IMR-90 (cell line): ENCODE results near the gene CAMK2D. TPM values are rescaled to one million over a fixed set of nuclear protein-coding genes. Genes with fewer than 3 reads are reported as not detected.

Experiments used
- ATAC-seq: fragments of 200-7000 bp; cut with Tn5 transposase; 2 replicates; pipeline ENCODE4 v1.9.1; 2020; ENCODE audit warnings: low read depth, mild to moderate bottlenecking, moderate library complexity
- BruUV-seq: library from RNA; stranded (reverse); fragments of 400-500 nt; replicated peaks from 2 replicates; lab custom pipeline; 2021; lab: Mats Ljungman, UMichigan
- CTCF ChIA-PET: fragments of 300-600 bp; formaldehyde crosslinking; extraction: SDS; loops from one replicate; lab custom pipeline; 2021; ENCODE audit warnings: antibody characterized with exemption; lab: Yijun Ruan, JAX
- POLR2A ChIA-PET: fragments of 300-600 bp; sonication (Branson Sonifier 250); formaldehyde crosslinking; loops from one replicate; lab custom pipeline; 2022; ENCODE audit warnings: antibody characterized with exemption; ENCODE audit not compliant: unreplicated experiment; lab: Charles Lee
- DNase-seq: peaks from one replicate; pipeline ENCODE4 v3.0.0; 2013
- H2AFZ ChIP-seq: replicated peaks from 2 replicates; pipeline ENCODE3; 2013; ENCODE audit warnings: low read length, mild to moderate bottlenecking; ENCODE audit not compliant: poor library complexity
- H2AK5ac ChIP-seq: 2 replicates; pipeline ENCODE4 v1.6.1; 2013; ENCODE audit warnings: low read depth, low read length, inconsistent platforms
- H2AK9ac ChIP-seq: replicated peaks from 2 replicates; pipeline ENCODE3; 2013; ENCODE audit warnings: mild to moderate bottlenecking, low read depth, low read length, moderate library complexity; ENCODE audit not compliant: poor library complexity
- H2BK120ac ChIP-seq: 2 replicates; pipeline ENCODE4 v1.6.1; 2013; ENCODE audit warnings: low read depth, low read length, inconsistent platforms
- H2BK15ac ChIP-seq: 3 replicates; pipeline ENCODE4 v1.6.1; 2013; ENCODE audit warnings: low read depth, low read length, inconsistent platforms
- H2BK20ac ChIP-seq: 2 replicates; pipeline ENCODE4 v1.6.1; 2013; ENCODE audit warnings: low read depth, mild to moderate bottlenecking, inconsistent platforms, low read length, moderate library complexity
- H2BK5ac ChIP-seq: 2 replicates; pipeline ENCODE4 v1.6.1; 2013; ENCODE audit warnings: mild to moderate bottlenecking, low read depth, low read length, inconsistent platforms; ENCODE audit not compliant: poor library complexity, severe bottlenecking
- H3K14ac ChIP-seq: replicated peaks from 2 replicates; pipeline ENCODE4 v1.6.1; 2013; ENCODE audit warnings: low read depth, low read length, inconsistent platforms
- H3K18ac ChIP-seq: 2 replicates; pipeline ENCODE4 v1.6.1; 2013; ENCODE audit warnings: low read depth, low read length, control low read depth
- H3K23ac ChIP-seq: 2 replicates; pipeline ENCODE4 v1.6.1; 2013; ENCODE audit warnings: low read depth, low read length, inconsistent platforms
- H3K27ac ChIP-seq: 2 replicates; pipeline ENCODE4 v1.5.1; 2013; ENCODE audit warnings: mild to moderate bottlenecking, control low read depth, low read length; ENCODE audit not compliant: insufficient read depth
- H3K27me3 ChIP-seq: 2 replicates; pipeline ENCODE4 v1.6.1; 2013; ENCODE audit warnings: low read length; ENCODE audit not compliant: control insufficient read depth, insufficient read depth
- H3K36me3 ChIP-seq: 2 replicates; pipeline ENCODE4 v1.6.1; 2013; ENCODE audit warnings: low read length, mixed read lengths; ENCODE audit not compliant: control insufficient read depth, insufficient read depth
- H3K4ac ChIP-seq: 2 replicates; pipeline ENCODE4 v1.6.1; 2013; ENCODE audit warnings: low read depth, low read length, inconsistent platforms
- H3K4me1 ChIP-seq: 2 replicates; pipeline ENCODE4 v1.6.1; 2013; ENCODE audit warnings: low read length, mixed read lengths; ENCODE audit not compliant: control insufficient read depth, insufficient read depth
- H3K4me2 ChIP-seq: 2 replicates; pipeline ENCODE4 v1.6.1; 2013; ENCODE audit warnings: low read depth, mild to moderate bottlenecking, control low read depth, low read length, moderate library complexity
- H3K4me3 ChIP-seq: 2 replicates; pipeline ENCODE4 v1.5.1; 2013; ENCODE audit warnings: low read depth, mild to moderate bottlenecking, control low read depth, low read length, moderate library complexity; ENCODE audit not compliant: insufficient read depth
- H3K56ac ChIP-seq: 2 replicates; pipeline ENCODE4 v1.6.1; 2013; ENCODE audit warnings: low read length, inconsistent platforms; ENCODE audit not compliant: insufficient read depth; ENCODE audit errors: extremely low read depth
- H3K79me1 ChIP-seq, 2 experiments: 2 replicates each; pipeline ENCODE4 v1.6.1; 2013; ENCODE audit warnings: low read length in 2 of 2, inconsistent platforms in 1 of 2, low read depth in 1 of 2
- H3K9ac ChIP-seq: 2 replicates; pipeline ENCODE4 v1.6.1; 2013; ENCODE audit warnings: low read depth, low read length, control low read depth
- H3K9me1 ChIP-seq: 2 replicates; pipeline ENCODE4 v1.6.1; 2013; ENCODE audit warnings: low read length, inconsistent platforms; ENCODE audit not compliant: insufficient read depth
- H3K9me3 ChIP-seq: 2 replicates; pipeline ENCODE4 v1.6.1; 2013; ENCODE audit warnings: low read length; ENCODE audit not compliant: control insufficient read depth, insufficient read depth
- H4K20me1 ChIP-seq: 2 replicates; pipeline ENCODE4 v1.6.1; 2013; ENCODE audit warnings: low read length, inconsistent platforms; ENCODE audit not compliant: insufficient read depth
- H4K5ac ChIP-seq: 2 replicates; pipeline ENCODE4 v1.6.1; 2013; ENCODE audit warnings: mild to moderate bottlenecking, low read depth, low read length, control low read depth
- H4K8ac ChIP-seq, 2 experiments: 2 replicates each; pipeline ENCODE4 v1.6.1; 2013; ENCODE audit warnings: low read depth in 2 of 2, low read length in 2 of 2, control low read depth in 1 of 2, inconsistent platforms in 1 of 2
- H4K91ac ChIP-seq: 2 replicates; pipeline ENCODE4 v1.6.1; 2013; ENCODE audit warnings: low read depth, low read length, inconsistent platforms; ENCODE audit not compliant: insufficient read depth
- BHLHE40 ChIP-seq: fragments of 150-350 bp; IDR thresholded peaks from 2 replicates; pipeline ENCODE4 v1.6.1; 2016; ENCODE audit warnings: mild to moderate bottlenecking, low read depth, low read length
- CEBPB ChIP-seq: IDR thresholded peaks from 2 replicates; pipeline ENCODE4 v1.6.1; 2012; ENCODE audit warnings: low read depth, low read length, improper control_type of control experiment
- CHD1 ChIP-seq: IDR thresholded peaks from 2 replicates; pipeline ENCODE4 v1.6.1; 2012; ENCODE audit warnings: low read depth, low read length, improper control_type of control experiment
- CTCF ChIP-seq: conservative IDR thresholded peaks from 2 replicates; pipeline ENCODE4 v1.5.1; 2012; ENCODE audit warnings: mild to moderate bottlenecking, low read depth, low read length, improper control_type of control experiment
- FOS ChIP-seq: fragments of 150-350 bp; IDR thresholded peaks from 2 replicates; pipeline ENCODE4 v1.6.1; 2016; ENCODE audit warnings: low read depth, low read length
- MAFK ChIP-seq: IDR thresholded peaks from 2 replicates; pipeline ENCODE4 v1.6.1; 2012; ENCODE audit warnings: low read depth, low read length, improper control_type of control experiment
- MAZ ChIP-seq: IDR thresholded peaks from 2 replicates; pipeline ENCODE4 v1.6.1; 2012; ENCODE audit warnings: low read depth, mild to moderate bottlenecking, low read length, improper control_type of control experiment, moderate library complexity, borderline replicate concordance
- MXI1 ChIP-seq: IDR thresholded peaks from 2 replicates; pipeline ENCODE4 v1.6.1; 2012; ENCODE audit warnings: low read depth, mild to moderate bottlenecking, low read length, moderate library complexity, borderline replicate concordance
- NFE2L2 ChIP-seq: fragments of 150-350 bp; IDR thresholded peaks from 2 replicates; pipeline ENCODE4 v1.6.1; 2016; ENCODE audit warnings: low read depth, mild to moderate bottlenecking, low read length
- POLR2A ChIP-seq: IDR thresholded peaks from 2 replicates; pipeline ENCODE4 v1.6.1; 2012; ENCODE audit warnings: mild to moderate bottlenecking, low read depth, low read length
- RAD21 ChIP-seq: IDR thresholded peaks from 2 replicates; pipeline ENCODE4 v1.6.1; 2012; ENCODE audit warnings: low read length, improper control_type of control experiment
- RCOR1 ChIP-seq: IDR thresholded peaks from 2 replicates; pipeline ENCODE4 v1.6.1; 2012; ENCODE audit warnings: mild to moderate bottlenecking, low read length, improper control_type of control experiment; ENCODE audit not compliant: insufficient replicate concordance
- SMC3 ChIP-seq: fragments of 150-350 bp; IDR thresholded peaks from 2 replicates; pipeline ENCODE4 v1.6.1; 2016; ENCODE audit warnings: low read depth, mild to moderate bottlenecking, antibody characterized with exemption, low read length, moderate library complexity
- USF2 ChIP-seq: fragments of 150-350 bp; IDR thresholded peaks from 2 replicates; pipeline ENCODE4 v1.6.1; 2017; ENCODE audit warnings: mild to moderate bottlenecking, antibody characterized with exemption, low read length, low read depth
- WGBS, 2 experiments: methylation state at CpG; one replicate each; pipeline versions ENCODE4 v1.1.5 to v1.1.7; 2013; ENCODE audit warnings: missing lambda C conversion rate in 2 of 2; ENCODE audit not compliant: insufficient read length in 1 of 2; ENCODE audit errors: extremely low coverage in 2 of 2; 5-methylcytosine and 5-hydroxymethylcytosine counted together
- dilution Hi-C: fragments of 300-500 bp; cut with HindIII; formaldehyde crosslinking; loops from one replicate; pipeline ENCODE4 v1.14.3; 2018; ENCODE audit warnings: low sequenced_read_pairs; ENCODE audit not compliant: unreplicated experiment
- in situ Hi-C: fragments of 300-500 bp; cut with MboI; formaldehyde crosslinking; loops from 3 replicates; pipeline ENCODE4 v1.14.3; 2019; ENCODE audit warnings: low sequenced_read_pairs, inconsistent platforms, mixed read lengths
- intact Hi-C: fragments of 100-400 bp; cut with micrococcal nuclease; formaldehyde crosslinking; loops from 2 replicates; pipeline ENCODE4 v1.10.0; 2022
- polyA plus RNA-seq, 3 experiments: library from polyadenylated mRNA; depleted of rRNA; stranded (reverse); fragments of >200 nt; gene quantifications; 2 replicates each; pipeline ENCODE4 v1.2.3, GENCODE V29; 2012; ENCODE audit warnings: low replicate concordance in 1 of 3
- total RNA-seq: library from RNA; depleted of rRNA; stranded (reverse); fragments of >200 nt; gene quantifications from 2 replicates; pipeline ENCODE4 v1.2.3, GENCODE V29; 2012
- TF ChIP-seq, protein P1 (sequence below): fragments of 150-350 bp; IDR thresholded peaks from 2 replicates; pipeline ENCODE4 v1.6.1; 2016; ENCODE audit warnings: low read depth, mild to moderate bottlenecking, low read length, moderate library complexity, borderline replicate concordance

CAMK2D gene
- total and polyA plus RNA-seq, 2 of the 4 experiments (the other 2 are of a cell fraction) = 44.6 to 156 TPM

- dilution Hi-C loops = no loop called here
- BruUV-seq = no TSS peak
- WGBS, 2 experiments = no CpG with 5 or more reads among the region's 2 CpGs
- Histone ChIP-seq H3K9me1 (peaks cover 5% of the 10 kb centered on the region; the same call in 1 of the 2 replicates), H2AK9ac (no peak overlapping the region), H4K8ac (no peak overlapping the region), H3K27ac (peak overlapping the region; percentile 9; the same call in 1 of the 2 replicates), H2BK20ac (peak overlapping the region; percentile 49), H3K27me3 (no peaks in the 10 kb centered on the region), H3K18ac (no peak overlapping the region), H2BK120ac (no peak overlapping the region), H3K56ac (peak overlapping the region; percentile 22; the same call in 1 of the 2 replicates), H3K4me3 (no peak overlapping the region), H2AK5ac (no peak overlapping the region), H2AFZ (no peak overlapping the region), H3K79me1 (peaks cover 31 to 64% of the 10 kb centered on the region in 2 experiments), H2BK15ac (no peak overlapping the region), H3K9me3 (no peaks in the 10 kb centered on the region), H2BK5ac (peak overlapping the region; percentile 33), H3K14ac (0 out of 2 replicates have a peak overlapping the region, but pooled peaks have one; percentile 31), H3K4me2 (no peak overlapping the region), H3K36me3 (peaks cover 1% of the 10 kb centered on the region; the same call in 1 of the 2 replicates), H3K23ac (no peak overlapping the region), H3K4ac (peak overlapping the region; percentile 21; the same call in 1 of the 2 replicates), H4K91ac (no peak overlapping the region), H4K5ac (no peak overlapping the region), H3K9ac (no peak overlapping the region), H3K4me1 (peaks cover 6% of the 10 kb centered on the region), H4K20me1 (peaks cover 13% of the 10 kb centered on the region; the same call in 1 of the 2 replicates)
- ATAC-seq (peak; percentile 87), DNase-seq (peak; percentile 84)
- intact Hi-C loops = loop anchor here (1.0 to 5.0 kb wide), 2 partner anchors 73 to 137 kb away; no protein-coding TSS in a partner anchor
- CTCF ChIA-PET = interaction anchor here (0.8 to 1.8 kb wide), 6 partner anchors 9 to 151 kb away, joined by 3 to 6 read pairs (median 5); no protein-coding TSS in a partner anchor
- in situ Hi-C loops = no loop called here
- POLR2A ChIA-PET = no interaction called here
- 0 out of 2 replicates have a peak, but pooled peaks have one; percentile 3 for TF ChIP-seq CEBPB
- TF ChIP-seq RCOR1 = no peak
- TF ChIP-seq BHLHE40 = no peak
- no peak for TF ChIP-seq NFE2L2
- TF ChIP-seq MAZ = no peak
- peak; percentile 52 for TF ChIP-seq CTCF
- TF ChIP-seq FOS = no peak
- TF ChIP-seq MXI1 = no peak
- TF ChIP-seq MAFK = peak; percentile 80
- TF ChIP-seq RAD21 = peak; percentile 60
- no peak for TF ChIP-seq CHD1
- TF ChIP-seq SMC3 = peak; percentile 41; the same call in 1 of the 2 replicates
- TF ChIP-seq USF2 = no peak
- no peak for TF ChIP-seq POLR2A
- TF ChIP-seq, protein P1, sequence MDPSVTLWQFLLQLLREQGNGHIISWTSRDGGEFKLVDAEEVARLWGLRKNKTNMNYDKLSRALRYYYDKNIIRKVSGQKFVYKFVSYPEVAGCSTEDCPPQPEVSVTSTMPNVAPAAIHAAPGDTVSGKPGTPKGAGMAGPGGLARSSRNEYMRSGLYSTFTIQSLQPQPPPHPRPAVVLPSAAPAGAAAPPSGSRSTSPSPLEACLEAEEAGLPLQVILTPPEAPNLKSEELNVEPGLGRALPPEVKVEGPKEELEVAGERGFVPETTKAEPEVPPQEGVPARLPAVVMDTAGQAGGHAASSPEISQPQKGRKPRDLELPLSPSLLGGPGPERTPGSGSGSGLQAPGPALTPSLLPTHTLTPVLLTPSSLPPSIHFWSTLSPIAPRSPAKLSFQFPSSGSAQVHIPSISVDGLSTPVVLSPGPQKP = no peak
Measured at GRCh38 chr4:113684534-113685091, 76.9 kb downstream of the CAMK2D start.
